Glomerular endothelial cell (primary cell): ENCODE results near the gene C11orf24. TPM values are rescaled to one million over a fixed set of nuclear protein-coding genes. Genes with fewer than 3 reads are reported as not detected.
"Not testable (repeated sequence)": the region's sequence is repeated elsewhere in the genome, so short reads cannot be mapped to it uniquely, and the experiment has no call there.

Source experiments
- DNase-seq: peaks from one replicate; pipeline ENCODE4 v3.0.0-alpha.2; 2011; ENCODE audit warnings: low read depth, low spot score; ENCODE audit errors: extremely low read depth
- total RNA-seq: library from RNA; depleted of rRNA; stranded (reverse); fragments of >200 nt; gene quantifications from 2 replicates; pipeline ENCODE4 v1.2.3, GENCODE V29; 2015

C11orf24 gene
- total RNA-seq, 1 donor from 2014 or later: 34.8 TPM

- no peak for DNase-seq
These were observed 28.5 kb upstream of the C11orf24 start for GRCh38 chr11:68300076-68300830.

GRCh38 chr11:68299517-68299879 is 27.7 kb upstream of the C11orf24 start:
- DNase-seq: not testable (repeated sequence)

GRCh38 chr11:68298659-68299516 is 27.1 kb upstream of the C11orf24 start:
- no peak for DNase-seq

- no peak for DNase-seq
These were observed 26.3 kb upstream of the C11orf24 start for GRCh38 chr11:68297812-68298658.

DNA sequence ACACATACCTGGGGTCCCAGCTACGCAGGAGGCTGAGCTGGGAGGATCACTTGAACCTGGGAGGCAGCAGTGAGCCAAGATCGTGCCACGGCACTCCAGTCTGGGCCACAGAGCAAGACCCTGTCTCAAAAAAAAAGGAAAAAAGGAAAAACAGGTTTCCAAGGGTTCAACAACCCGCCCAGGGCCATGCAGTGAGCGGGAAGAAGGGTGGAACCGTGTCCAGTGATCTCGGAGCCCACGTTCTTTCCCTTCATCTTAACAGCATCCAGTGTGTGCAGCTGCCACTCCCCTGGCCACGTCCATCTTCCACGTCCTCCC is 25.7 kb upstream of the C11orf24 start:
- no peak for DNase-seq

DNA sequence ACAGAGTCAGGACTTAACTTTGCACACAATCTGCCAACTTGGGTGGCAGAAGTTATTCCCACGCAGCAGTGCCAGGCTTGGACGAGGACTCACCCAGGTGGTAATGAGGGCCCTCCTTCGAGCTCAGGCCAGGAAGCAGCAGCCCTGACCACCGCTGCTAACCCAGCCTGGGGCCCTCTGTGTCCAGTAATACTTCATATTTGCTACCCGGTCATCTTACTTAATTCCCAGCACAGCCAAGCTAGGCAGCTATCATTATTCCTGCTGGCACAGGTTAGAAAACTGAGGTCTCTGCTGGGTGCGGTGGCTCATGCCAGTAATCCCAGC is 25.2 kb upstream of the C11orf24 start:
- DNase-seq: no peak

DNA sequence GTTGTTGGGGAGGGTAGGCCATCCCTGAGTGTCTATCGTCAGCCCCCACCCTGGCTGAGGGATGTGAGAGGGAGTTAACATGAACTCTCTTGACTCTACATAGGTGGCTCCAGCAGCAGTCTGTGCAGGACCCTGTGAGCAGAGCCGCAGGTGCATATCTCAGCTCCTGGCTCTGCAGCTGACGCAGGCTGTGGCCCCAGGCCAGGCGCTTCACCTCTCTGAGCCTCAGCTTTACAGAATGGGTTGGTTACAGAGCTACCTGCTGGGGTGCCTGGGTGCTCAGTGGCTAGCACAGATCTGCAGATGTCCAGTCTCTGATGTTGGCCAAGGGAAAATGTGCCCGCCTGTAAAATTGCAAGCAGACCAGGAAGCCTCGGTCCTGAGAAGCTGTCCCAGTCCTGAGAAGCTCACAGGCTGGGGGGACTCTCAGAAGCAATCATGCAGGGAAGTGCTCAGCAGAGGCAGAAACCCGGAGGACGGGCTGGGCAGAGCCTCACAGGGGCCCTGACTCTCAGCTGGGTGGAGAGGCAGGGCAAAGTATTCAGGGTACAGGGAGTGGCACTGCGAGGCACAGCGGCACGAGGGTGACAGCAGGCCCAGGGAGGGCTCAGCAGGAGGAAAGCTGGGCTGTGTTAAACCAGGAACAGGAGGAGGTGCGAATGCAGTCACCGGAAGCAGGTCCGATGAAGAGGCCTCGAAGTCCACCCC is 24.7 kb upstream of the C11orf24 start:
- no peak for DNase-seq

- DNase-seq: no peak
These were observed 24.2 kb upstream of the C11orf24 start for GRCh38 chr11:68295940-68296339.

DNA sequence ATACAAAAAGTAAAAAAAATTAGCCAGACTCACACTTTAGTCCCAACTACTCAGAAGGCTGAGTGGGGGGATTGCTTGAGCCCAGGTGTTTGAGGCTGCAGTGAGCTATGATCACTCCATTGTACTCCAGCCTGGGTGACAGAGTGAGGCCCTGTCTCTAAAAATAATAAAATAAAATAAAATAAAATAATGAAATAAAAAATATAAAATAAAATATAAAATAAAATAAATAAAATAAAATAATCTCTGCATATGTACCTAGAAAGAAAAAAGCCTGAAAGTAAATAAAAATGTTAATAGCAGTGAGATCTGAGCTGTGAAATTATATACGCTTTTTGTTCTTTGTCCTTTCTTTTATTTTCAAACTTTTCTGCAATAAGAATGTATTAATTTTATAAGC is 23.5 kb upstream of the C11orf24 start:
- DNase-seq: no peak

DNA sequence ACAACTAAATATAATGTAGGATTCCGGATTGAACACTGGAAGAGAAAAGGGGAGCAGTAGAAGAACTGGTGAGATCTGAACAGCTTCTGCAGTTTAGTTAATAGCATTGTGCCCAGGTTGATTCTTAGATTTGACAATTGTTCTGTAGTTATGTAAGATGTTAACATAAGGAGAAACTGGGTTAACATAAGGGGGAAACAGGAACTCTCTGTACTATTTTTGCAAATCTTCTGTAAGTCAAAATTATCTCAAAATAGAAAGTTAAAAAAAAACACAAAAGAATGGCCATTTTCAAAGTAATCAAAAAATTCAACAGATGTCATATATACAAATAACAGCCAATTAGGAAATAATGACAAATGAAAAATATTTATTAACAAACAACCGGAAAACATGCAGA is 21.9 kb upstream of the C11orf24 start:
- no peak for DNase-seq

DNA sequence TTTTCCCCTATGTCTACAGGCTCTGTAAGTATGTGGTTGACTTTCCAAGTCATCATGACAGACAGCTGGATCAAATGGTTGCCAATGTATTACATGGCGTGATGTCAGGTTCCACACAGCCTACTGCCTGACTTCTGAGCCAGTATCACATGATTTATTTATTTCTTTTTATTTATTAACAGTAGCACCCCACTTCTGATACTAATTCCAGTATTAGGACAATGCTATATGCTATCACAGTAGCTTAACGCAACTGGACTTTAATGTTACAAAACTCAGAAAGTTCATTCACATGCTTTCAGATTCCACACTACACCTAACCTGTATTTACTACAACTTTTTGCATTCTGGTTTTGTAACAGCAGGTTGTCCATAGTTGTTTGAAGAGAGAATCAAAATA is 17.7 kb upstream of the C11orf24 start:
- DNase-seq: no peak

DNA sequence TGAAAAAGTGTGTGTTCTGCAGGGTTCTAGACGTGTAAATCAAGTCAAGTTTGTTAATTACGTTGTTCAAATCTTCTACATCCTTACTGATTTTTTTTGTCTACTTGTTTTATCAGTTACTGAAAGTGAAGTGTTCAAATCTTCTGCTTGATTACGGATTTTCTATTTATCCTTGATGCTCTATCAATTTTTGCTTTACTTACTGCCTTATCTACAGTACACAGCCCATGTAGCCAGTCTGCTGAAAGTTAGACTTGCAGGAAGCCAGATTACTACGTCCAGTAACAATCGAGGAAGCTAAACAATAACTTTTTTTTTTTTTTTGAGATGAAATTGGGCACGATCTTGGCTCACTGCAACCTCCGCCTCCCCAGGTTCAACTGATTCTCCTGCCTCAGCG is 15.6 kb upstream of the C11orf24 start:
- no peak for DNase-seq

- not testable (repeated sequence) for DNase-seq
These were observed 12.8 kb upstream of the C11orf24 start for GRCh38 chr11:68284588-68284987.

DNA sequence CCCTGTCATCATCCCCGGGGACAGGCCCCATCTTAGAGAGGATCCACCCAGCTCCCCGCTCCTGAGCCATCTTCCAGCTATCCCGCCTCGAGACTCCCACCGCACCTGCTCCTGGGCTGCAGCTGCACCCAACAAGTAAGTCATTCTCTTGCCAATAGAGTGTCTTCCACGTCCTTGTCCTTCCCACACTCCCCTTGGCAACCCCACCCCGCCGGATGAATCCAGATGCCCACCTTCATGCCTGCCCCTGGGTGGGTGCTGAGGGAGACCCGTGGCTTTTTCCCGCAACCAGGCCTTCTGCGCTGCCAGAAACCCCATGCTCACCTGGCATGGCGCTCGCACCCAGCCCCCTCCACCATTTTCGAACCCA is 11.1 kb upstream of the C11orf24 start:
- DNase-seq: no peak

DNA sequence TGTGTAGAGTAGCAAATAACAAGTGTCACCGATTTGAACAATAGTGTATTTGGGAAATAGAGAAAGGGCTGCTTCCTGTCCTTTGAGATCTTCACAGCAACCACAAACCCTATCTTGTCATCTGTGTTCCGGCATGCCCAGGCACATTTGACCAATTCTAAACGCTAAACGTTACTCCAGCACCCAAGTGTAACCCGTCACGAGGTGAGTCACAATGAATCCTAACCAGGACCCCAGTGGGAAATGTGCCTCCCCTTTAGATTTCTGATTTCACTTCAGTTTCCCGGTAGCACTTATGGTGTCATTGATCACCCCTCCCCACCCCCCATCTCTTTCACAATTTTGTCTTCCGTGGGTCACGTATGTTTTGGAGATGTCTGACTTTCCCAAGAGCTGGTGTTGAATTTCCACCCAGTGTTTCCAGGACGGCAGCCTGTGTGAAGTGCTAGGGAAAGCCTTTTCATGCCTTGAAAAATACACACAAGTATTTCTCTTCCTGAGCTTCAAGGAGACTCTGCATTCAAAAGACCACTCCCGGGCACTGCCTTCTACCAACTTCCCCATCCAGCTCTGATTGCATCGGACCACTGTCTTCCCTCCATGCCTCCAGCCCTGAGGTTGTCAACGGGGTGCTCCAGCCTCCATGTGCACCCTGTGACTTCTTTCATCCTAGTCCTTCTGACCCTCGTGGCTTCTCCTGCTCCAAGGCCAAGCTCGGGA is 10.5 kb upstream of the C11orf24 start:
- DNase-seq: no peak

DNA sequence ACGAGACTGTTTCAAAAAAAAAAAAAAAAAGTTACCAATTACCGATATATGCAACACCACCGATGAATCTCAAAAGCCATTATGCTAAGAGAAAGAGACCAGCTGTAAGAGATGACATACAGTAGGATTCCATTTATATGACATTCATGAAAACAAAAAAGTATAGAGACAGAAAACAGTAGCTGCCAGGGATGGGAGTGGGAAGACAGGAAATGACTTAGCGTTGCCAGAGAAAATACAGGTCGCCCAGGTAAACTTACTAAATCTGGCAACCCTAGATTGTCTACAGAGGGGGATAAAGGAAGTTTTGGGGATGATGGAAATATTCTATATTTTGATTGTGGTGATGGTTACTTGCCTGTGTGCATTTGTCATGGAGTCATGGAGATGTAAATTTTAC is 7.9 kb upstream of the C11orf24 start:
- no peak for DNase-seq

- no peak for DNase-seq
These were observed 5.1 kb upstream of the C11orf24 start for GRCh38 chr11:68276861-68277260.

DNA sequence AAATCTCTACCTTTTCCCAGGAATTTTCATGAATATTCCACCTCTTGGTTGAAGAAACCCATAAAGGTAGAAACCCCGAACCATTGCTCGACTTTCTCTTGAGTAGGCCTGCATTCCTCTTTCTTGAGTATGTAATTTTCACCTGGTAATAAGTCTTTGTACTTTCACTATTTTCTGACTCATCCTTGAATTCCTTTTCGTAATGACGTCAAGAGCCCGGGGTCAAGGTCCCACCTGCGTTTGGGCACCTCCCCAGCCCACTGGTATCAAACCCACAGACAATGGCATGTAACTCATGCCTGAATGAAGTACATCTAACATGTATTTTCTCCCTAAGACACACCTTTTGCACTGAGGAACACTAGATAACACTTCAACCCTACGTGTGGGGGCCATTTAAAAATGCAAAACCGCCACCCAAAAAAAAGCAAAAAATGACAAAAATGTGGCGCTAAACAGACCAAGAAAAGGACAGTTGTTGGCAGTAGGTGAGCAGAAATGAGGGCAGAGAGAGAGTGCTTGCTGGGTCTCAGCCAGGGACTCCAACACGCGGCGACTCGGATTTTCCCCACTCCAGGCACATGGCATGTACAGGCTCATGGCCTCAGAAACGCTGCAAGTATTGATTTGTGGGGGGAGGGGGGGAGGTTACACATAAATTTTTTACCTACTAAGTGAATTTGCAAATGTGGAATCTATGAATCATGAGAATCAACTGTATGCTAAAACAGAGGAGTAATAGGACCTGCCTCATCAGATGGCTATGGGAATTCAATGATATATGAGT is 4.1 kb upstream of the C11orf24 start:
- no peak for DNase-seq

DNA sequence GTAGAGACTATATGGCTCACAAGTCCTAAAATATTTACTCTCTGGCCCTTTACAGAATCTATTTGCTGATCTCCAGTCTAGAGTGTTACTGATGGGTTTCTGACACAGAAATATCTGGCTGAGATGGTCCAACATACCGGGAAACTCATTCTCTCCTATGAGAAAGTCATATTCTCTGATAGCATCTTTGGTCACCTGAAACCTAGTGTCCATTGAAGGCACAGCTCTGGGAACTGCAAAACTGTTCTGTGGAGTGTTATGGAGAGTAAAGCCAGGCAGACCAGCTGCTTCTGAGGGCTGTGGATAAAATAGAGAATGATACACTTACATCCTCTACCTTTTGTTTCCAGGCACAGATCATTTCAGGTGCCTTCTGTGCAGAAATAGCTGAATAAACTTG is 2.5 kb upstream of the C11orf24 start:
- DNase-seq: no peak
